ENCODE data around the gene LECT2. TPM values are rescaled to one million over a fixed set of nuclear protein-coding genes. Genes with fewer than 3 reads are reported as not detected.

The LECT2 gene
- total RNA-seq, 3 donors from 2014 or later = not detected

DNA sequence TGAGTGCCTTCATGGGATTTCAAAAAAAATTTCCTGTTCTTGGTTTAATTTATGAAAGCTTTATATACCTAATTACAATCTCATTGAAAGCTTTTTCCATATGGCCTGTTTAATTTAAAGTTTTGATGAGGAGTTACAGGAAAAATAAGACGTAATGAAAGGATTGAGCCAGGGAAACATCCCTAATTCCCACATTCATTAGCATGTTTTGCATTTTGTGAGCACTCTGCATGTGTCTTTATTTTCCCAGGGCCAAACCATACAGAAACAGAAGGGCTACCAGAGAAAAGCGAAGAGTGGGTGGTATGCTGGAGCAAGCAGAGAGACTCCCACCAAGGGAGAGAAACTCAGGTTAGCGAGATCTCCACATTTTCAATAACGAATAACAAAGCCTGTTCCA lies 20.3 kb upstream of the LECT2 start:
- intact Hi-C loops (cut with DNase I; ENCODE audit: low total_unique reads) = no loop called here
- H3K9me3 ChIP-seq = no peaks in the 10 kb centered on the region

DNA sequence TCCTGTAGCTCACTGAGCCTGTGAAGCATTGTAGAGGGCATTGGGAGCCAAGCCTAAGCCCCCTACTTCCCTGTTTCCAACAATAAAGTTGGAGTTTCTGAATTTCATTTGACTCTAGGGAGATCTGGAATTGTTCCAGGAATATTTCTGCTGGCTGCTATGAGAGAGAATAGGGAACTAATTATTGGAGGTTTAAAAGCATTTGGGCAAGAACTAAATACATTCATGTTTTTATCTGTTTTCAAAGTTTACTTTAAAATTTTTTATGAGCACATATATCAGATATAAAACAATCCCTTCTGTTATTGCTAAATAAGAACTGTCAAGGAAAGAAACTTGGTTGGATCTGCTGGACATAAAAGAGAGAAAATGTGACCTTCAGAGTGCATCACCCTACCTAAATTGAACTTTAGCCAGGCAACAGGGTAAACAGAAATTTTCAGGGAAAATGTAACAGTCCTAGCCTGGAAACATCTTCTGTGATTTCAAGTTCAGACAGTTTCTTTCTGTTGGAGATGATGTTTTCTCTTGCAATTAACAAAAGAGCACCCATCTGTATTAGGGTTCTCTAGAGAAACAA lies 19.3 kb upstream of the LECT2 start:
- no peaks in the 10 kb centered on the region for H3K27me3 ChIP-seq

More for the DNA sequence above, 20.3 kb upstream of the LECT2 start:
- Histone ChIP-seq H3K4me3 (no peak overlapping the region), H3K4me1 (no peaks in the 10 kb centered on the region), H3K36me3 (no peaks in the 10 kb centered on the region), H3K27ac (no peak overlapping the region), H3K27me3 (no peaks in the 10 kb centered on the region)
- DNase-seq (ENCODE audit: low spot score in 2 of 2) = no peak
- no peak for TF ChIP-seq POLR2A (IDR thresholded peaks at IDR 0.05)
- TF ChIP-seq, protein P1, sequence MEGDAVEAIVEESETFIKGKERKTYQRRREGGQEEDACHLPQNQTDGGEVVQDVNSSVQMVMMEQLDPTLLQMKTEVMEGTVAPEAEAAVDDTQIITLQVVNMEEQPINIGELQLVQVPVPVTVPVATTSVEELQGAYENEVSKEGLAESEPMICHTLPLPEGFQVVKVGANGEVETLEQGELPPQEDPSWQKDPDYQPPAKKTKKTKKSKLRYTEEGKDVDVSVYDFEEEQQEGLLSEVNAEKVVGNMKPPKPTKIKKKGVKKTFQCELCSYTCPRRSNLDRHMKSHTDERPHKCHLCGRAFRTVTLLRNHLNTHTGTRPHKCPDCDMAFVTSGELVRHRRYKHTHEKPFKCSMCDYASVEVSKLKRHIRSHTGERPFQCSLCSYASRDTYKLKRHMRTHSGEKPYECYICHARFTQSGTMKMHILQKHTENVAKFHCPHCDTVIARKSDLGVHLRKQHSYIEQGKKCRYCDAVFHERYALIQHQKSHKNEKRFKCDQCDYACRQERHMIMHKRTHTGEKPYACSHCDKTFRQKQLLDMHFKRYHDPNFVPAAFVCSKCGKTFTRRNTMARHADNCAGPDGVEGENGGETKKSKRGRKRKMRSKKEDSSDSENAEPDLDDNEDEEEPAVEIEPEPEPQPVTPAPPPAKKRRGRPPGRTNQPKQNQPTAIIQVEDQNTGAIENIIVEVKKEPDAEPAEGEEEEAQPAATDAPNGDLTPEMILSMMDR (IDR thresholded peaks at IDR 0.05) = no peak
- TF ChIP-seq POLR2AphosphoS5 (IDR thresholded peaks at IDR 0.05) = no peak

DNA sequence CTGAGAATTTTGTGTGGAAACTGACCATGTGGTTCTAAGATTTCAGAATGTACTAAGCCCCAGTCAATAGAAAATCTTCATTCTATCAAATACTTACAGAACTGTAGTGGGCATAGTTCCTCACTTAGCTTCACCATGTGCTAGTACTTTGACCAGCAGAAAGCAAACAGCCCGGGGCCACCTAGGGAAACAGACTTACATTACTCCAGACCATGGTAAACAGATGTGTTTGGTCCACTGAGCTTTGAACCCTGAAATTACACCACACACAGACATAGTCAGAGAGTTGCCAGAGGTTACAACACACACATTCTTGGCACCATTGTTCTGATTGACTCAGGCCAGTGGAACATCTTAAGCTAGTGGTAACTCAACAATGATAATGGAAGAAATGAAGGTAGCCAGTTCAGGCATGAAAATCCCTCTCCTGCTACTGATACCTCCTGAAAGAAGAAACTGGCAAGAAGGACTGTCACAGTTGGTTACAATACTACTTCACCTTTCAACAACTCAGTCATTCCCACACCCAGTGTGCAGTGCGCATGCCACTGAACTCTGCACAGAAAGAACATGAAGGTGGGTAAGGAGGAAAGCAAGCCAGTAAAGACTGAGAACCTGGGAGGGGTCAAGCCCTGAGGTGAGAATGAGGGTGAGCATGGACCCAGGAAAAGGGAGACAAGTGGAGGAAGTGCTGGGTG lies 18.7 kb upstream of the LECT2 start:
- H3K36me3 ChIP-seq = no peaks in the 10 kb centered on the region
- TF ChIP-seq POLR2A (IDR thresholded peaks at IDR 0.05) = no peak
- TF ChIP-seq, protein P1 (IDR thresholded peaks at IDR 0.05) = no peak
- peak in 1 of 3 donors; percentile 59 for TF ChIP-seq POLR2AphosphoS5 (IDR thresholded peaks at IDR 0.05)
- H3K4me1 ChIP-seq = no peaks in the 10 kb centered on the region
- DNase-seq (ENCODE audit: low spot score in 2 of 2) = no peak
- no peak overlapping the region for H3K27ac ChIP-seq
- H3K27me3 ChIP-seq = no peaks in the 10 kb centered on the region
- H3K4me3 ChIP-seq = no peak overlapping the region
- H3K9me3 ChIP-seq = no peaks in the 10 kb centered on the region
- intact Hi-C loops (cut with DNase I; ENCODE audit: low total_unique reads) = no loop called here

More for the DNA sequence above, 19.3 kb upstream of the LECT2 start:
- Histone ChIP-seq H3K4me3 (no peak overlapping the region), H3K4me1 (no peaks in the 10 kb centered on the region), H3K9me3 (no peaks in the 10 kb centered on the region), H3K36me3 (no peaks in the 10 kb centered on the region), H3K27ac (no peak overlapping the region)
- intact Hi-C loops (cut with DNase I; ENCODE audit: low total_unique reads) = no loop called here
- DNase-seq (ENCODE audit: low spot score in 2 of 2) = no peak
- TF ChIP-seq POLR2A (IDR thresholded peaks at IDR 0.05) (no peak), POLR2AphosphoS5 (IDR thresholded peaks at IDR 0.05) (no peak)
- TF ChIP-seq, protein P1 (IDR thresholded peaks at IDR 0.05) = no peak

DNA sequence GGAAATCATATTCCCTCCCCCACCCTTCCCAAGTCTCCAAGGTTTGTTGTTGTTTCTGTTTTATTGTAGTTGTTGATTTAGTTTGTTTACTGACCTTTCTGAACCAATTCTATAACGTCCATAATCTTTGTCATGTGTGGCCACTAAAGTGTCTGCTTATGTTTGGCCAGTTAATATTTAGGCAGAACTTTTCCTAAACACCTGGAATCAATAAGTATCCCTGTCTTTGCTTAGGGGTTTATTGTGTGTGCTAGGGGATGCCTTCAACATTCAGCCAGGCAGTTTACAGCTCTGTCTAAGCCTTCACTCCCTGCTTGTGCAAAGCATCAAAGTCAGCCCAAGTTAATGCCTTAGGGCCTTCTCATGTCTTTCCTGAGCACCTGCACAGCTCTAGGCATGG lies 16.9 kb upstream of the LECT2 start:
- H3K4me3 ChIP-seq = no peak overlapping the region
- no peaks in the 10 kb centered on the region for H3K9me3 ChIP-seq
- H3K27ac ChIP-seq = no peak overlapping the region
- no peak for DNase-seq (ENCODE audit: low spot score in 2 of 2)
- TF ChIP-seq, protein P1 (IDR thresholded peaks at IDR 0.05) = no peak
- no peak for TF ChIP-seq POLR2A (IDR thresholded peaks at IDR 0.05)
- intact Hi-C loops (cut with DNase I; ENCODE audit: low total_unique reads) = no loop called here
- no peaks in the 10 kb centered on the region for H3K27me3 ChIP-seq
- H3K36me3 ChIP-seq = no peaks in the 10 kb centered on the region
- no peaks in the 10 kb centered on the region for H3K4me1 ChIP-seq

DNA sequence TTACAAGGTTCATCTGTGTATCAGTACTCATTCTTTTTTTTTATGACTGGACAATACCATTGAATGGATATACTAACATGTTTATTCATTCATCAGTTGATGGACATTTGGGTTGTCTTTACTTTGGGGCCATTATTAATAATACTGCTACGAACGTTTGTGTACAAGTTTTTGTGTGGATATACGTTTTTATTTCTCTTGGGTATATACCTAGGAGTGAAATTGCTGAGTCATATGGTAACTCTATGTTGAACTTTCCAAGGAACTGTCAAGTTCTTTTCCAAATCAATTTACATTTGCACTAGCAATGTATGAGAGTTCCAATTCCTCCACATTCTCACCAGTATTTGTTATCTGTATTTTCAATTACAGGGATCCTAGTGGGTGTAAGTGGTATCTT lies 12.0 kb upstream of the LECT2 start:
- no peak for DNase-seq (ENCODE audit: low spot score in 2 of 2)
- no peaks in the 10 kb centered on the region for H3K4me1 ChIP-seq
- H3K9me3 ChIP-seq = no peaks in the 10 kb centered on the region
- intact Hi-C loops (cut with DNase I; ENCODE audit: low total_unique reads) = no loop called here
- no peaks in the 10 kb centered on the region for H3K36me3 ChIP-seq
- no peaks in the 10 kb centered on the region for H3K27me3 ChIP-seq
- H3K4me3 ChIP-seq = no peak overlapping the region
- no peak overlapping the region for H3K27ac ChIP-seq
- TF ChIP-seq POLR2A (IDR thresholded peaks at IDR 0.05) = no peak
- TF ChIP-seq, protein P1 (IDR thresholded peaks at IDR 0.05) = no peak
- TF ChIP-seq POLR2AphosphoS5 (IDR thresholded peaks at IDR 0.05) = no peak

Data from breast epithelium (tissue), 4 donors.